ENCODE measurements around the gene MAP1A.
"Not testable (repeated sequence)": the region's sequence is repeated elsewhere in the genome, so short reads cannot be mapped to it uniquely, and the experiment has no call there.

MAP1A gene

DNA sequence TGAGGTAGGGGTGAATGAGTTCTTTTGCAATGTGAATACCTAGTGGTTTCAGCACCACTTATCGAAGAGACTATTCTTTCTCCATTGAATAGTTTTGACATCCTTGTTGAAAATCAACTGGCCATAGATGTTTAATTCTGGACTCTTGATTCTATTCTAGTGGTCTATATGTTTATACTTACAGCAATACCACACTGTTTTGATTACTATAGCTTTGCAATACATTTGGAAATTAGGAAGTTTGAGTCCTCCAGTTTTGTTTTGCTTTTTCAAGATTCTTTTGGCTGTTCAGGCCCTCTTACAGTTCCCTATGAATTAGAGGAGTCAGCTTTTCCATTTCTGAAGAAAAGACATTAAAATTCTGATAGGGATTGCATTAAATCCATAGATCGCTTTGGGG is 30.1 kb downstream of the MAP1A start:
- Histone ChIP-seq H3K27me3 (replicated peaks; ENCODE audit: control insufficient read depth, insufficient read depth, low read length, poor library complexity, severe bottlenecking) (no peaks in the 10 kb centered on the region), H3K9me3 (ENCODE audit: control insufficient read depth, low read length) (no peaks in the 10 kb centered on the region), H3K36me3 (ENCODE audit: control insufficient read depth, insufficient read depth, low read length) (no peaks in the 10 kb centered on the region), H3K27ac (ENCODE audit: insufficient read depth, low read length, poor library complexity, severe bottlenecking) (no peak overlapping the region), H3K4me3 (ENCODE audit: insufficient read depth, low read depth, low read length, poor library complexity, severe bottlenecking) (no peak overlapping the region), H3K4me1 (ENCODE audit: control insufficient read depth, insufficient read depth, low read length, poor library complexity, severe bottlenecking) (no peaks in the 10 kb centered on the region)
- no peak for DNase-seq

DNA sequence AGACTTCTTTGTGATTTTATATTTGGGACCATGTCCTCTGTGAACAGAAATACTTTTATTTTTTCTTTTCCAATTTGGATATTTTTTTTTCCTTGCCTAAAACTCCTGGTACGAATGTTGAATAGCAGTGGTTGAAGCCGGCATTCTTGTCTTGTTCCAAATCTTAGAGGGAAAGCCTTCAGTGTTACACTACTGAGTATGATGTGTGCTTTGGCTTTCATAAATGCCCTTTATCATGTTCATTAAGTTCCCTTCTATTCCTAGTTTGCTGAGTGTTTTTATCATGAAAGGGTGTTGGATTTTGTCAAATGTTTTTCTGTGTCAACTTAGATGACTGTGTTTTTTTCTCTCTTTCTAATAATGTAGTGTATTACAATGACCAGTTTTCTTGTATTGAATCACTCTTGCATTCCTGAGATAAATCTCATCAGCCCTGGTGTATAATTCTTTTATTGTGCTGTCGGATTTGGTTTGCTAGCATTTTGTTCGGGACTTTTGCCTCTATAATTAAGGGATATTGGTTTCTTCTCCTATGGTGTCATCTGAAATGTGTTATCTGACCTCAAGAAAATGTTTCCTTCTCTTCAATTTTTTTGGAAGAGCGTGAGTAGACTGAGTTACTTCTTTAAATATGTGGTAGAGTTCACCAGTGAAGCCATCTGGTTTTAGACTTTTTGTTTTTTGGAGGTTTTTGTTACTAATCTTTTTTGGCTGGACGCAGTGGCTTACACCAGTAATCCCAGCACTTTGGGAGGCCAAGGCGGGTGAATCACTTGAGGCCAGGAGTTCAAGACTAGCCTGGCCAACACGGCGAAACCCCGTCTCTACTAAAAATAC is 33.3 kb downstream of the MAP1A start:
- H3K4me3 ChIP-seq (ENCODE audit: insufficient read depth, low read depth, low read length, poor library complexity, severe bottlenecking) = no peak overlapping the region
- H3K4me1 ChIP-seq (ENCODE audit: control insufficient read depth, insufficient read depth, low read length, poor library complexity, severe bottlenecking) = no peaks in the 10 kb centered on the region
- H3K9me3 ChIP-seq (ENCODE audit: control insufficient read depth, low read length) = no peaks in the 10 kb centered on the region
- no peaks in the 10 kb centered on the region for H3K36me3 ChIP-seq (ENCODE audit: control insufficient read depth, insufficient read depth, low read length)
- H3K27me3 ChIP-seq (replicated peaks; ENCODE audit: control insufficient read depth, insufficient read depth, low read length, poor library complexity, severe bottlenecking) = no peaks in the 10 kb centered on the region
- no peak overlapping the region for H3K27ac ChIP-seq (ENCODE audit: insufficient read depth, low read length, poor library complexity, severe bottlenecking)
- no peak for DNase-seq

DNA sequence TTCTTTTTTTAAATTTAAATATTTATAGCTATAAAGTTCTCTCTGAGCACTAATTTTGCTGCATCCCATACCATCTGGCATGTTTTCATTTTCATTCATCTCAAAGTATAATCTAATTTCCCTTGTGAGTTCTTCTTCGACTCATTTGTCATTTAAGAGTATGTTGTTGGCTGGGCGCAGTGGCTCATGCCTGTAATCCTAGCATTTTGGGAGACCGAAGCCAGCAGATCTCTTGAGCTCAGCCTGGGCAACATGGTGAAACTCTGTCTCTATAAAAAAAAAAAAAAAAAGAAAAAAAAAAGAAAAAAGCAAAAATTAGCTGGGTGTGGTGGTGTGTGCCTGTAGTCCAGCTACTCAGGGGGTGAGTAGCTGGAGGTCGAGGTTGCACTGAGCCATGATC is 34.8 kb downstream of the MAP1A start:
- Histone ChIP-seq H3K36me3 (ENCODE audit: control insufficient read depth, insufficient read depth, low read length) (no peaks in the 10 kb centered on the region), H3K4me1 (ENCODE audit: control insufficient read depth, insufficient read depth, low read length, poor library complexity, severe bottlenecking) (no peaks in the 10 kb centered on the region), H3K27me3 (replicated peaks; ENCODE audit: control insufficient read depth, insufficient read depth, low read length, poor library complexity, severe bottlenecking) (no peaks in the 10 kb centered on the region), H3K9me3 (ENCODE audit: control insufficient read depth, low read length) (no peaks in the 10 kb centered on the region), H3K4me3 (ENCODE audit: insufficient read depth, low read depth, low read length, poor library complexity, severe bottlenecking) (no peak overlapping the region), H3K27ac (ENCODE audit: insufficient read depth, low read length, poor library complexity, severe bottlenecking) (no peak overlapping the region)
- no peak for DNase-seq

DNA sequence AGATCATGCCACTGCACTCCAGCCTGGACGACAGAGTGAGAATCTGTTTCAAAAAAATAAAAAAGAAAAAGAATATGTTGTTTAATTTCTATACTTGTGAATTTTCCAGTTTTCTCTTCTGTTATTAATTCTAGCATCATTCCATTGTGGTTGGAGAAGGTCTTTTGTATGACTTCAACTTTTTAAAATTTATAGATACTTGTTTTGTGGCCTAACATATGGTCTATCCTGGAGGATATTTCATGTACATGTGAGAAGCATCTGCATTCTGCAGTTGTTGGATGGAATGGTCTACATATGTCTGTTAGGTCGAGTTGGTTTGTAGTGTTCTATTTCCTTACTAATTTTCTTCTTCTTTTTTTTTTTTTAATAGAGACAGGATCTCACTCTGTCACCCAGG is 35.6 kb downstream of the MAP1A start:
- no peak for DNase-seq
- Histone ChIP-seq H3K27me3 (replicated peaks; ENCODE audit: control insufficient read depth, insufficient read depth, low read length, poor library complexity, severe bottlenecking) (no peaks in the 10 kb centered on the region), H3K4me1 (ENCODE audit: control insufficient read depth, insufficient read depth, low read length, poor library complexity, severe bottlenecking) (no peaks in the 10 kb centered on the region), H3K9me3 (ENCODE audit: control insufficient read depth, low read length) (no peaks in the 10 kb centered on the region), H3K27ac (ENCODE audit: insufficient read depth, low read length, poor library complexity, severe bottlenecking) (no peak overlapping the region), H3K36me3 (ENCODE audit: control insufficient read depth, insufficient read depth, low read length) (no peaks in the 10 kb centered on the region), H3K4me3 (ENCODE audit: insufficient read depth, low read depth, low read length, poor library complexity, severe bottlenecking) (no peak overlapping the region)

DNA sequence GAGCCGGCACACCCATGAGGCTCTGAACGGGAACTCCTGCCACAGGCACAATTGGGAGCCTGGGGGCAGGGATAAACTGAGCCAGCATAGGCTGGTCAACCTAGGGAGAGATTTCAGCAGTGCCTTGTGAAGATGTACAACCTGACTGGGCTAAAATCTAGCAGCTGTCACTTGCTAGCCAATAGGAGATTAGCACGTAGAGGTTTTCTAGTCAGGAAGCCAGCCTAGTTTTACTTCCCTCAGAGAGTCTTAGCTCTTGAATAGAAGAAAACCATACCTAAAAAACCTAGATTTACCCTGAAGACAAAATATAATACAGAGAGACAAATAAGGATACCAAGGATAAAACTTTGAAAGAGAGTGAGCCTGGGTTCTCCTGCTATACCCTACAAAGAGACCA is 45.3 kb downstream of the MAP1A start:
- not testable (repeated sequence) for DNase-seq; H3K36me3 ChIP-seq (ENCODE audit: control insufficient read depth, insufficient read depth, low read length); H3K4me1 ChIP-seq (ENCODE audit: control insufficient read depth, insufficient read depth, low read length, poor library complexity, severe bottlenecking); H3K4me3 ChIP-seq (ENCODE audit: insufficient read depth, low read depth, low read length, poor library complexity, severe bottlenecking); H3K27ac ChIP-seq (ENCODE audit: insufficient read depth, low read length, poor library complexity, severe bottlenecking); H3K9me3 ChIP-seq (ENCODE audit: control insufficient read depth, low read length); H3K27me3 ChIP-seq (replicated peaks; ENCODE audit: control insufficient read depth, insufficient read depth, low read length, poor library complexity, severe bottlenecking)

DNA sequence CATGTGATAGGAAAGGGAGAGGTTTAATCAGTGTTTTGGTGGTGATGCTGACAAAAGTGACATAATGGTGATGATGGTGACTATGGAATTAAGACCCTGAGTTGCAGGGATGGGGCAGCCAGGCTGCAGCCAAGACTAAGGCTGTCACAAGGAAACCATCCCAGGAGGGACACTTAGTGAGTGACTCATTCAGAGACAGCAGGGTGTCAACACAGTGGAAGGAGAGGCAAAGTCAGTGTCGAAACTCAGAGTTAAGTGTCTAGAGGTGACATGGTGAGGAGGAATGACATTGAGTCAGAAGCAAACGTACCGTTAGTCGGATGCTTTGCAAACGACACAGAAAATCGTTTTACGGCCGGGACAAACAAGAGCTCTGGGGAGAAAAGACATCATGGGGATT is 46.4 kb downstream of the MAP1A start:
- not testable (repeated sequence) for H3K36me3 ChIP-seq (ENCODE audit: control insufficient read depth, insufficient read depth, low read length); H3K4me3 ChIP-seq (ENCODE audit: insufficient read depth, low read depth, low read length, poor library complexity, severe bottlenecking); H3K4me1 ChIP-seq (ENCODE audit: control insufficient read depth, insufficient read depth, low read length, poor library complexity, severe bottlenecking); H3K27ac ChIP-seq (ENCODE audit: insufficient read depth, low read length, poor library complexity, severe bottlenecking); DNase-seq; H3K9me3 ChIP-seq (ENCODE audit: control insufficient read depth, low read length); H3K27me3 ChIP-seq (replicated peaks; ENCODE audit: control insufficient read depth, insufficient read depth, low read length, poor library complexity, severe bottlenecking)

DNA sequence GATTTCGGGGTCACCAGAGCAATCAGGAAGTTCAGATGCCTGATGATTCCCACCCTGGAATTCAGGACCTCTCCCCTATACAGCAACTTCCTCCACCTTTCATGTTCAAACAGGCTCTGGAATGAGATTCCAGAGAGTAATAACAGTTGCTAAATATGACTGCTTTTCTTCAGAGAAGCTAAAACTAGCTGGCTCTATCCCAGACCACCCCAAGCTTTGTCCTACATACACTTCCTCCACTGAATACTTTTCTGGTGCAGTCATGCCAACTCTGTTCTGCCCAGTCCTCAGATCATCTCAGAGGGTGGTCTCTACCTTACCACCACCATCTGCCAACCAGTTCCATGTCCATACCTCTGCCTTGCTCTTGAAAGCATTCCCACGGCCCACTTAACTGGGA is 49.2 kb downstream of the MAP1A start:
- not testable (repeated sequence) for H3K9me3 ChIP-seq (ENCODE audit: control insufficient read depth, low read length); H3K27ac ChIP-seq (ENCODE audit: insufficient read depth, low read length, poor library complexity, severe bottlenecking); H3K27me3 ChIP-seq (replicated peaks; ENCODE audit: control insufficient read depth, insufficient read depth, low read length, poor library complexity, severe bottlenecking); DNase-seq; H3K36me3 ChIP-seq (ENCODE audit: control insufficient read depth, insufficient read depth, low read length); H3K4me3 ChIP-seq (ENCODE audit: insufficient read depth, low read depth, low read length, poor library complexity, severe bottlenecking); H3K4me1 ChIP-seq (ENCODE audit: control insufficient read depth, insufficient read depth, low read length, poor library complexity, severe bottlenecking)

DNA sequence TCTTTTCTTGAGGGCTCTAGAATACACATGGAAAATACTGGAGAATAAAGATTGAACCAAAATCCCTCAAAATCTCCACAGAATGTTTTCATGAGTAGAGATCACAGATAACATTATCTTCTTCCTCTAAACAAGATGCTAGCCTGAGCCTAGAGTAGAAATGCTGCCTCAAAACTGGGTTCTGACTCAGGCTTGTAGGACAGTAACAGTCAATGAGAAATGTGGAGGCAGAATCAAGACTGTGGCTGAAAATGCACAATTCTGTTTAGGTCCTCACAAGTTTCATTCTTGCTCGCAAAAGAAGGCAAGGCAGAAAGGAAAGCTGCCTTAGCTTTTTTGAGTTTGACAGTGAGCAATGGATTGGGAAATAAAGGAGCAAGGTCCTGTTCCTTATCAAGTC is 57.2 kb downstream of the MAP1A start:
- H3K27me3 ChIP-seq (replicated peaks; ENCODE audit: control insufficient read depth, insufficient read depth, low read length, poor library complexity, severe bottlenecking); H3K4me1 ChIP-seq (ENCODE audit: control insufficient read depth, insufficient read depth, low read length, poor library complexity, severe bottlenecking); H3K27ac ChIP-seq (ENCODE audit: insufficient read depth, low read length, poor library complexity, severe bottlenecking); H3K4me3 ChIP-seq (ENCODE audit: insufficient read depth, low read depth, low read length, poor library complexity, severe bottlenecking); H3K9me3 ChIP-seq (ENCODE audit: control insufficient read depth, low read length); DNase-seq; H3K36me3 ChIP-seq (ENCODE audit: control insufficient read depth, insufficient read depth, low read length): not testable (repeated sequence)

Measured in effector memory CD4-positive, alpha-beta T cell (primary cell).